Stimulated activated CD8-positive, alpha-beta memory T cell treated with anti-CD3 and anti-CD28 coated beads, Interleukin-15, amount 100 ng/mL, for 4 hours (primary cell): ENCODE data around the gene SNX21.
A peak's percentile ranks its signal among the peaks of the same experiment; 100 is the strongest.
"Not testable (repeated sequence)": the region's sequence is repeated elsewhere in the genome, so short reads cannot be mapped to it uniquely, and the experiment has no call there.

Experiments
- DNase-seq, 2 donors: peaks; one replicate each; pipeline ENCODE4 v3.0.0-alpha.2; 2020; ENCODE audit warnings: low read depth in 2 of 2

The SNX21 gene

DNA sequence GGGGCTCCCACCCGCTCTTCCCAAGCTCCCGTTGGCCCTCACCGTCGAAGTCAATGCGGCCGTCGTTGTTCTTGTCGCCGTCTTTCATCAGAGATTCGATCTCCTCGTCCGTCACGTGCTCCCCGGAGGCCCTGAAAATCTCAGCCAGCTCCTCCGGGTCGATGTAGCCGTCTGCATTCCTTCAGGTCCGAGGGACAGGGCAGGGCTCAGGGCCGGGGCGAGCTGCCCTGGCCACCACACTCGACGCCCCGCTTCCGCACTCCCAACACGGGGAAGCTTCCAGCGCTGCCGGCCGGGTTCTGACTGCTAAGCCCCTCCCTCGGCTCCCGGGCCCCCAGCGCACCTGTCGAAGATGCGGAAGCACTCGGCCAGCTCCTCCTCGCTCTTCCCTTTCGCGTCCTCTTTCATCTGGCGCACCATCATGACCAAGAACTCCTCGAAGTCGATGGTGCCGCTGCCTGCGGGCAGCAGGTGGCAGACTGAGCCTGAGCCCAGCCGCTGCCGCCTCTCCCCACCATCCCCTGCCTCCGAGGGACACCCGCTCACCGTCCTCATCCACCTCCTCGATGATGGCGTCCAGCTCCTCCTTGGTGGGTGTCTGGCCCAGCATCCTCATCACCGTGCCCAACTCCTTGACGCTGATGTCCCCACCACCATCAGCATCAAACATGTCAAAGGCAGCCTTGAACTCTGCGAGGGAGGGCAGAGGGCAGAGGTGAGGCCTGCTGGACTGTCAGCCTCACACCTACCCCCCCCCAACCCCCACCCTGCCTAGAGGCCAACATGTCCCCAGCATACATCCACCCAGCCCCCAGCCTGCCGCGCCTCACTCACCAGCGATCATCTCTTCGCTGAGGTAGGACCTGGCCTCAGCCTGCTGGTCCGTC, 9.4 kb upstream of the SNX21 start:
- DNase-seq: peak; percentile 17 to 25

DNA sequence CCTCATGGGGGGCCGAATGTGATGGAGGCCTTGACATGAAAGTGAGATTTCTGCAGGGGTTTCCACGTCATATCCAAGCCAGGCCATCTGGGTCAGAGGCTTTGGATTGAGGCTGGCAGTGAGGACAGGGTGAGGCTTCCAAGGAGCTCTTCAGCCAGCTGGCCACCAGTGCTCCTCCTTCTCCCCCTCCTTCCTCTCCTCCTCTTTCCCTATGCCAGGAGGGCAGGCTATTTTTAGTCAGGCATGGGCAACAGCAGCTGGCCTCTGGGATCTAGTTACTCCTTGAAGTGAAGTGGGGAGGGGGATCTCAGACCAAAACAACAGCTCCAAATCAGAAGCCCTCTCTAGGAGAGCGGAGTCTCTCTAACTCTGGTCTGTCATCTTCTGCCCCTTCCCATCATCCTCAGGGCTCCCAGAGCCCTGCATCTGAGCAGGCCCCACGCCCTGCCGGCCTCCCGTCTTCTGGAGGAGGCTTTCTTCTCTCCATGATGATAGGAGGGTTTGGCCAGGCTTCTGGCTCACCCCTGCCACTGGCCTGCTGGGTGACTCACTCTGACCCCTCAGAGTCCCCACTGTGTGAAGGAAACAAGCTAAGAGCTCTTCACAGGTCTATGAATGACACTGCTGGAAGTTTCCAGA, 7.1 kb upstream of the SNX21 start:
- no peak for DNase-seq

DNA sequence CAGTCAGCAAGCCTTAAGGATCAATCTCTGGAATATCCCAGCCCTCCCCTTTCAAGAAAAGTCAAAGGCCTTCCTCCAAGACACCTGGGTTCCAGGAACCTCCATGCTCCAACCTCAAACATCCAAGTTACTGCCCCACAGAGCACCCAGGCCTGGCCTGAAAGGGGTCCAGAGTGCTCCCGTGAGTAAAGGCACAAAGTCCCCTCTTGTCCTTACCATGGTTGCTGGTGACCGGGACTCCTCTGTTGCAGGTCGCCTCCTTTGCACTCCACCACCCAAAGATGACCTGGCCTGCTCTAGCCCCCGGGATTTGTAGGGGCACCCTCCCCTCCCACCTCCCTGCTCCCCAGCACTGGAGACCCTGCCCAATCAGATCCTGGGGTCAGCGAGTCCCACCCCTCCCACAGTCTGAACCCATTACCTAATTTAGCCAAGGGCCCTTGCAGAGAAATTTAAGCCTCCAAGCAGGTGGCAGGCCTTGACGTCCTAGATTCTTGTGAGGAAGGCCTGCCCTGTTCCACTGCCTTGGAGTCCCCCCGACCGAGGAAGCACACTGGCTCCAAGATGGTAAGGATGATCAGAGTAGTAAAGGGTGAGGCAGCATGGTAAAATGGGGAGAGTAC, 6.5 kb upstream of the SNX21 start, which contains the start of gene TNNC2:
TNNC2 (minus strand) TSS at position 283 of the 623 bp plus-strand sequence; CDS start at position 219, 64 bp downstream.
- DNase-seq: no peak

DNA sequence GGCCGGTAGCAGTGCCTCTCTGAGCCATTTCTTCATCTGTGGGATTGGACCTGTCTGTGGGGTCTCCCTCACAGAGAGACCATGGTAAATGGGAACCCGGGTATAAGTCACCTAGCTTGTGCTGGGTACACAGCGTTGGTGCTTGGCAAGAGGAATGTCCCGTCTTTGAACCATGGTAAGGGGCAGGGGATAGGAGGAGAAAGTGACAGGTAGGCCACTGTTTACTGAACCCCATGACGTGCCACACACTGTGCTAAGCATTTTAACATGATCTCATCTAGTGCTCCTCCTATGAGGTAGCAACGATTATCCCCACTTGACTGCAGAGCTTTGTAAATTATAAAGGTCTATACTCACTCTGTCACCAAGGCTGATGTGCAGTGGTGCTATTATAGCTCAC, 5.9 kb upstream of the SNX21 start:
- DNase-seq: no peak

DNA sequence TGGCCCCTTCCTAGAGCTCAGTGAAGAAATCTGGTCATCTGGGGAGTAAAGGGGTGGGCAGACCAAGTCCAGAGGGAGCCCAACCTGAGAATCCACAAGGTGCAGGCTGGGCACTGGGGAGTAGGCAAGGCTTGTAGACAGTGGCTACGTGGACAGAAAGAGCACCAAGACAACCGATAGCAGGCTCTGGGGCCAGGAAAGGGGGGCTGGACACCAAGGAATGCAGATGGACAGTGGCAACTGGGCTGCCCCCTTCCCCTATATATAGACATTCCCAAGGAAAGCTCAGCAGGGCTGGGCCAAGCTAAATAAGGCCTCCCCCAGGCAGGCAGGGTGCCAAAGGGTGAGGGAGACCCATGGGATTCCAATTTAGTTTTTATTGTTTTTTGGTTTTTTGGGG, 5.0 kb upstream of the SNX21 start:
- no peak for DNase-seq

DNA sequence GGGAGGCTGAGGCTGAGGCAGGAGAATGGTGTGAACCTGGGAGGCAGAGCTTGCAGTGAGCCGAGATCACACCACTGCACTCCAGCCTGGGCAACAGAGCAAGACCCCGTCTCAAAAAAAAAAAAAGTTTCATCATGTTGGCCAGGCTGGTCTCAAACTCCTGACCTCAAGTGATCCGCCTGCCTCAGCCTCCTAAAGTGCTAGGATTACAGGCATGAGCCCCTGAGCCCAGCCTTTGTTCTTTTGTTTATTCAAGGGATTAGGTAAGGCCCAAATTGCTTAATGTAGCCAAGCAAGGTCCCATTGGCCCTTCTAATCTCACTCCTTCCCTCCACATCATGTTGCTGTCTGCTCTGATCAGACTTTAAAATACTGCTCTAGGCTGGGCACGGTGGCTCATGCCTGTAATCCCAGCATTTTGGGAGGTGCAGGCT, 3.9 kb upstream of the SNX21 start:
- DNase-seq: not testable (repeated sequence)

DNA sequence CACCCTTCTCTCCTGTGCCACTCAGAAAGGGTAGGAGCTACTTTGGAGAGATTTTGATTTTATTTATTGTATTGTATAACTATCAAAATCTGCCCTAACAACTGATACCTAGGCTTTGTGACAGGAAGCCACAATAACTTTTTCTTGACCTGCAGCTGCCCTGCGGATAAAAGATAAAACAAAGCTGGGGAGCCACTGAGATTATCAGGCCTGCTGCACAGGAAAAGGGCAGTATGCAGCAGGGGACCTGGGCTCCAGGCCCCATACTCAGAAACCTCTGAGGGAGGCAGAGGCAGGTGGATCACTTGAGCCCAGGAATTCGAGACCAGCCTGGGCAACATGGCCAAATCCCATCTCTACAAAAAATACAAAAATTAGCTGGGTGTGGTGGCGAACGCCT, 980 bp upstream of the SNX21 start:
- DNase-seq: no peak

DNA sequence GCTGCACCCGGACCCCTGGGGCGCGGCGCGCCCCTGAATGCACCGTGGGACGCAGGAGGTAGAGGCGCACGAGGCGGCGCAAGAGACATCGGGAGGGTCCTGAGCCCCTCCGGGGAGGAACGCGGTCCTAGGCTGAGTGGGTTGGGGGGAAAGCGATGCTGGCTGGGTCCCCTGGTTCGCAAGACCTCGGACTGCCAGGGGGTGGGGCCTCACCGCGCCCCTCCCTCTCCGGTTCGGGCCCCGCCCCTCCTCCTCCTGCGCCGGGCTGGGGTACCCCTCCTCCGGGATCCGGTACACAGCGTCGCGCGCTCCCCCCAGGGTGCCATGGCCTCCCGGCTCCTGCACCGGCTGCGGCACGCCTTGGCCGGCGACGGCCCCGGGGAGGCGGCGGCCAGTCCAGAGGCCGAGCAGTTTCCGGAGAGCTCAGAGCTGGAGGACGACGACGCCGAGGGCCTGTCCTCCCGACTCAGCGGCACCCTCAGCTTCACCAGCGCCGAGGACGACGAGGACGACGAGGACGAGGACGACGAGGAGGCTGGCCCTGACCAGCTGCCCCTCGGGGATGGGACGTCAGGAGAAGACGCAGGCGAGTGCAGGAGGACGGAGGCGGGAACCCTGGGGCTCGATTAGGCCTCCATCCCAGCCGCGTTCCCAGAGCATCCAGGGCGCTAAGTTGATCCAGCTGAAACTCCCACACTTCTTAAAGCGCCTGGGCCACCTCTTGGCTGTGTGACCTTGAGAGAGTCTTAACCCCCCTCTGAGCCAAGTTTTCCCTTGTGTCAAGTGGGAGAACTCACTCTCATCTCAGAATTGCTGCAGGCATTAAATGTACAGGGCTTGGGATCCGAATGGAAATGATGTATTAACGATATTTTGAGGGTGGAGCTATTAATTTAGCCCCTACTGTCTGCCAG, 541 bp downstream of the SNX21 start:
- DNase-seq: no peak

DNA sequence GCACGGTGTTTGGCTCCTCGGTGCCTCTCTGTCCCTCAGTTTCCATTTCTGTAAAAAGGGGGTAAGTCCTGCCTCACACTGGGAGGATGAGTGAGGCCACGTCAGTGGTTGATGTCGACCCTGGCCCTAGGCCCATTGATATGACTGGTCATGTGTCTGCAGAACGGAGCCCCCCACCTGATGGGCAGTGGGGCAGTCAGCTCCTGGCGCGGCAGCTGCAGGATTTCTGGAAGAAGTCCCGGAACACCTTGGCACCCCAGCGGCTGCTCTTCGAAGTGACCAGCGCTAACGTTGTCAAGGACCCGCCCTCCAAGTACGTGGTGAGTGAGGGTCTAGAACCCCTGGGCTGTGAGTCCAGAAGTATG, 1.2 kb downstream of the SNX21 start:
- no peak for DNase-seq

DNA sequence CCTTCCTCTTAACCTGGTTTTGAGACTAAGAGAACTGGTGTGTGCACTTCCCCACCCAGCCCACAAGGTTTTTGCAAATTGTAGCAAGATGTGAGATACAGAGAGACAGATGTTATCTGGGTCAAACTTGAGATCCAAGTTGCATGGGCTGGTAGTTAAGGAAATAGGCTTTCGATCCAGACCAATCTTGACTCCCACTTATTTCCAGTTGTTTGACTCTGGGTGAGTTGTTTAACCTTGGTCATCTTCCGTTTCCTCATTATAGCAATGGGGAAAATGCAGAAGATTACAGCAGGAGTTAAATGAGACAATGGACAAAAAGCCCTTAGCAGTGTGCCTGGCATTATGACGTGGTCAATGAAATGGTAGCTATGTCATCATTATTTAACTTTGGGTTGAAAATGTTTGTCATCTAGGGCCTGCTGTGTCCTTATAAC, 1.7 kb downstream of the SNX21 start:
- DNase-seq: no peak

DNA sequence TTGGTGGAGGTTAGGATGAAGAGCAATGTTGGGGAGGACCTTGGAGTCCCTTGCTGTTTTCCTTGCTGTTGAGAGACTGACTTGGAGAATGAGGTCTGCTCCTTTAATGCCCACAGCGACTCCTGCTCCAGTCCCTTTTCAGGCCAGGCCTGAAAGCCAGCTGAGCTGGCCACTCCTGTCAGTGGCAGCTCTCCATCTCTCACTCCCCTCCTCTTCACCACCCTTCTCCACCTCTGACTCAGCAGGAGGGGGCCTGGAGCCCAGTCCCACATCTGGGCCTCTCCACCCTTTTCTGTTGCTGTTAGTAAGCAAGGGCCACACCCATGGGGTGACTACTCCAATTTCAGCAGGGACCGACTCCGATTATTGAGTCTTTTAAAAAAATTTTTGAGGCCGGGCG, 2.2 kb downstream of the SNX21 start:
- DNase-seq: no peak

DNA sequence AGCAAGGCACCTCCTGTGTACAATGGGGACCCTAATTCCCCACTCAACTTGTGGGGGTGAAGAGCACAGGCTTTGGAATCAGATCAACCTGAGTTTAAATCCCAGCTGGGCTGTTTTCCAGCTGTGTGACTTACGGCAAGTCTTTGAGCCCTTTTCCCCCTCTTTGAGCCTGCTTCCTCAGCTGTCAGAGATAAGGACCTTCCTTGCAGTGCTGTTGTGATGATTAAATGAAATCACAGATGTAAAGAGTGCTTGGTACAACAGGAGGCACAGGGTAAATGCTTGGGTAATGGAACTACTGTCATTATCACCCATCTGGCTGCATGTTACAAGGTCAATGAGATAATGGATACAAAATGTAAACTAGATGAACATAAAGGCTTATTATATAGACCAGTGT, 3.2 kb downstream of the SNX21 start:
- no peak for DNase-seq

DNA sequence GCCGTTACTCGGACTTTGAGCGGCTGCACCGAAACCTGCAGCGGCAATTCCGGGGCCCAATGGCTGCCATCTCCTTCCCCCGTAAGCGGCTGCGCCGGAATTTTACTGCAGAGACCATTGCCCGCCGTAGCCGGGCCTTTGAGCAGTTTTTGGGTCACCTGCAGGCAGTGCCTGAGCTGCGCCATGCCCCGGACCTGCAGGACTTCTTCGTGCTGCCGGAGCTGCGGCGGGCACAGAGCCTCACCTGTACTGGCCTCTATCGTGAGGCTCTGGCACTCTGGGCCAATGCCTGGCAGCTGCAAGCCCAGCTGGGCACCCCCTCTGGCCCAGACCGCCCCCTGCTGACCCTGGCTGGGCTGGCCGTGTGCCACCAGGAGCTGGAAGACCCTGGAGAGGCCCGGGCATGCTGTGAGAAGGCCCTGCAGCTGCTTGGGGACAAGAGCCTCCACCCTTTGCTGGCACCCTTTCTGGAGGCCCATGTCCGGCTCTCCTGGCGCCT, 7.2 kb downstream of the SNX21 start:
- no peak for DNase-seq

DNA sequence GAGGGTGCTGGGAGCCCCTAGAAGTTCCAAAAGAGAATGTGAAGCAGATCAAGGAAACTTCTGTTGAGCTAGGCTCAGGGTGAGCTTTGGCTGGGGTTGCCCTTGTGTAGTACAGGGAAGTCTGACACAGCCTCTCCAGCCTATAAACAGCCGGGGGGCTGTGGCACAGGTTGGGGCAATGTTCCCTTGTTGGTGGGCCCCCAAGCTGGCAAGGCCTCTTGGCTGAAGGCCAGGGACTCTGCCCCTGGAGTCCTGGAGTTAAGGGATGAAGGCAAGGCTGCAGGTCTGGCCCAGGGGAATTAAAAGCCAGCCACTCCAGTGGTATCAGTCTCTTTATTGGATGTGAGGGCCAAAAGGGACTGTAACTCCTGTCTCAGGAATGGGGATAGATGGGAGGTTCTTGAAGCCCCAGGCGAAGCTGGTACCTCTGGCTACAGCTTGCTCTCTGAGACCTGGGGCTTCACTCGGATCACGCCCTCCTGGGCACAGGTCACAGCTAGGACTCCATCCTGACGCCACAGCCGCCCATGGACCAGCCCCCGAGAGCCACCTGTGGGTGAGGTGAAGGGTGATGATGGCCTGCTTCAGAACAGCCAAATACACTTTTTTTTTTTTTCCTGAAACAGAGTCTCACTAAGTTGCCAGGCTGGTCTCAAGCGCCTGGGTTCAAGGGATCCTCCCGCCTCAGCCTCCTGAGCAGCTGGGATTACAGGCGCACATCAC, 8.0 kb downstream of the SNX21 start:
- no peak for DNase-seq

DNA sequence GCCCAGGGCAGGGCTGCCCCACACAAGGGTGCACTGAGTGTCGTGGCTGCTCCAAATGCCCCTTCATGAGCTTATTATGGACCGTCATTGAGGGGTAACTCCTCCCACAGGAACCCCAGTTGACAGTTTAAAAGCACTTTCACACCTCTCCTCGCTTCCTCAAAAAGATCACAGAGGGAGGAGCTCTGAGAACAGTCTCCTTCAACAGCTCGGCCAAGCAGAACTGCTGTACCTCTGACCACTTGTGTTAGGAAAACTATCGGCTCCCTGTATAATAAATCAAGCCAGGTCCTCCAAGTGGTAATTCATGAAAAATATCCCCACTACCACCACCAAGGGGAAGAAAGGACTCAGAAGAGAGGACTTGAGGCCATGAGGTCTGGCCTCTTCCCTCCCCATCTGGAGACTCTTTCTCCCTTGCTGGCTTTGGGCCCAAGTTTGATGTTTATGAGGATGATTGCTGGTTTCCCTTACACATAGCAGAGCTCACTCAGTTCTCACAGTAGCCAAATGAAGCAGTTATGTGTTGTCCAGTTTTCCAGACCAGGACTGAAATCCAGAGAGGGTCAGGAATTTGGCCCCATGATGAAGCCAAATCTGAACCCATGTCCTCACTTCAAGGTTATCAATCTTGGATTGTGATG, 8.7 kb downstream of the SNX21 start:
- DNase-seq: no peak

DNA sequence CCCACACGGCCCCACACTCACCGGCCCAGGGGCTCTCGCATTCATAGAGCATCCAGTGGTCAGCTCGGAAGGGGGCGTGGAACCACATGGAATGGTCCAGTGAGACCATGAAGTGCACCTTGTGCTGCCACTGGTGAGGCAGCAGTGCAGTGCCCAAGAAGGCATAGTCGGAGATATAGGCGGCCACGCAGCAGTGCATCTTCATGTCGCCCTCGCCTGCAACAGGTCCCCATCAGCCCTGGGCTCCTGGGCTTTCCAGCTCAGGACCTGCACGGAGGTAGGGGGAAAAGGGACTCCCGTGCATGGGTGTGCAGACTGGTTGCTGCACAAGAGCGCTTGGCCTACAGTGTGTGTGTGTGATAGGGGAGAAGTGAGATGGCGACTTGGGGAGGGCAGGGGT, 9.9 kb downstream of the SNX21 start:
- no peak for DNase-seq

DNA sequence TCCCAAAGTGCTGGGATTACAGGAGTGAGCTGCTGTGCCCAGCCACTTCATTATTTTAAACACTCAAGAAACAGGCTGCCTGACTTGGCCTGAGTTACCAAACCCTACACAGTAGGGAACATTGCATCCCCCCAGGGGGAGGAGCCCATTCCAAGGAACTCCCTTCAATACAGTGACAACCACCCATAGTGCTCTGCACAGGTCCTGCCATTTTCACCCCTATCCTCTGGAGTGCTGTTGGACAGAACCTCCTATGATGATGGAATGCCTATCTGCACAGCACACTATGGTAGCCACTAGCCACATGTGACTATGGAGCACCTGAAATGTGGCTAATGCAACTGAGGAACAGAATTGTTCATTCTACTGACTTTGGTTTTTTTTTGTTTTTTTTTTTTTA, 11.9 kb downstream of the SNX21 start:
- no peak for DNase-seq

DNA sequence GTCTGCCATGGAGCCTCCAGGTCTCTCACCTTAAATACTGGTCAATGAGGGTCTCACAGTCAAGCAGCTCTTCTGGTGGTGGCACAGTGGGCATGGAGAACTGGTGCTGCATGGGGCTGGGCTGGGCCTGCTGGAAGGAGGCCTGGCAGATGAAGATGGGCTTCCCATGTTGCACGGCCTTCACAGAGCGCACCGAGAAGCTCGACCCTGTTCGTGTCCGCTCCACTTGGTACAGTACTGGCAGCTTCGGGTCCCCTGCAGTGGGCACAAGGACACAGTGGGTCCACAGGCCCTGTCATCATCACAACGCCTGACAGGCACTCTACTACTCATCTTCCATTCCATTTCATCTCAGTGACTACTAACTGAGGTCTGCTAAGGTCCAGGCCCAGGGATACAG, 14.8 kb downstream of the SNX21 start:
- DNase-seq: no peak

DNA sequence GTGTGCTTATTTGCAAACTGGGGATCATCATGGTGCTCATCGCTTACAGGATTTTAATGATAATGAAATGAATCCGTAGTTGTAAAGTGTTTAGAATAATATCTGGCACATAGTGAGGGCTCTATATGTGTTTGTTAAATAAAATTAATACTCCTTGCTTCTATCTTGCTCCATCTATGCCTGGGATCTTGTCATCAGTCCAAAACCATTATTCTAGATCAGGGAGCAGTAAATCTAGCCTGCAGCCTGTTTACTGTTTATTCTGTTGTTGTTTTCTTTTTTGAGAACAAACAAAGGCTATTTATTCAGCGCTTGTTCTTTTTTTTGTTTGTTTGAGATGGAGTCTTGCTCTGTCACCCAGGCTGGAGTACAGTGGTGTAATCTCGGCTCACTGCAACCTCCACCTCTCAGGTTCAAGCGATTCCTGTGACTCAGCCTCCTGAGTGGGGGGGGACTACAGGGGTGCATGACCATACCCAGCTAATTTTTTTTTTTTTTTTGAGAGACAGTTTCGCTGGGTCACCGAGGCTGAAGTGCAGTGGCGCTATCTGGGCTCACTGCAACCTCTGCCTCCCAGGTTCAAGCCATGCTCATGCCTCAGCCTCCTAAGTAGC, 15.5 kb downstream of the SNX21 start:
- no peak for DNase-seq

DNA sequence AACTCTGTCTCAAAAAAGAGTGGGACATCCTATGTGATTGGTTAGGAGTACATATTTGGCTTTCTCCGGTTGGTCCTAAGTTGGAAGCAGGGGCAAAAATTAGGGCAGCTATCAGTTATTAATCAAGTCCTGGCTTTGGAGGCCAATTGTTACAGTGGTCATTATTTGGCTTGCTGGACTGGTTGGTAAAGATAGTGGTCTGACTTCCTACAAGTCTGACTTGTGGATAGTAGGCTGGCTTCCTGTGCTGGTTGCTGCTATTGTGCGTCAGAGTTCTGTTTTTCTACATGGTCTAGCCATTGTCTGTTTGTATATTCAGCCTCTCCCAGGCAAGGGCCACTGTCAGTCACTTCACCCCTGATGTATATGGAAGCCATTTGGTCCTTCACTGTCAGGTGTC, 16.6 kb downstream of the SNX21 start:
- no peak for DNase-seq
